HEK293 (cell line): ENCODE data around the gene DCAF7.

Source experiments
- CTCF ChIA-PET: fragments of 350-600 bp; formaldehyde crosslinking; extraction: SDS; loops from one replicate; lab custom pipeline; 2021; ENCODE audit warnings: antibody characterized with exemption; lab: Yijun Ruan, JAX
- POLR2A ChIA-PET: fragments of 300-600 bp; formaldehyde crosslinking; extraction: SDS; loops from one replicate; lab custom pipeline; 2020; ENCODE audit warnings: antibody characterized with exemption, inconsistent platforms; lab: Yijun Ruan, JAX
- H3K27ac ChIP-seq: fragments of 200-500 bp; sonication (Bioruptor generic); 2 replicates; pipeline ENCODE4 v1.5.1; 2014; ENCODE audit warnings: low read depth, low read length, control low read depth, inconsistent platforms; ENCODE audit errors: extremely low read depth
- H3K36me3 ChIP-seq, 2 experiments: fragments of 200-500 bp in 1 of 2; sonication (Bioruptor generic) in 1 of 2; 1 replicate in 1 of 2; 2 replicates in 1 of 2; pipeline ENCODE4 v1.5.1; 2014 to 2017; ENCODE audit warnings: inconsistent platforms in 2 of 2, low read length in 2 of 2; ENCODE audit not compliant: control insufficient read depth in 2 of 2, insufficient read depth in 1 of 2
- H3K4me1 ChIP-seq: fragments of 200-500 bp; sonication (Bioruptor generic); 2 replicates; pipeline ENCODE4 v1.5.1; 2014; ENCODE audit warnings: mild to moderate bottlenecking, low read length, inconsistent platforms; ENCODE audit not compliant: control insufficient read depth, insufficient read depth
- H3K4me3 ChIP-seq: 2 replicates; pipeline ENCODE4 v1.5.1; 2011; ENCODE audit warnings: low read depth, mild to moderate bottlenecking, control low read depth, low read length, moderate library complexity
- H3K9me3 ChIP-seq: fragments of 200-500 bp; sonication (Bioruptor generic); 2 replicates; pipeline ENCODE4 v1.5.1; 2014; ENCODE audit warnings: low read depth, low read length, inconsistent platforms; ENCODE audit not compliant: control insufficient read depth, insufficient read depth
- GLIS2 ChIP-seq: fragments of 450-650 bp; formaldehyde crosslinking; IDR thresholded peaks from 2 replicates; pipeline ENCODE4 v1.5.1; 2016; ENCODE audit warnings: missing biosample characterization, missing genetic modification characterization
- HIC1 ChIP-seq: fragments of 450-650 bp; formaldehyde crosslinking; IDR thresholded peaks from 2 replicates; pipeline ENCODE4 v1.5.1; 2016; ENCODE audit warnings: missing biosample characterization, missing genetic modification characterization
- KLF10 ChIP-seq: fragments of 450-650 bp; IDR thresholded peaks from 2 replicates; pipeline ENCODE4 v1.5.1; 2018; ENCODE audit warnings: missing biosample characterization, mild to moderate bottlenecking, missing genetic modification characterization
- PRDM1 ChIP-seq: fragments of 450-650 bp; formaldehyde crosslinking; IDR thresholded peaks from 2 replicates; pipeline ENCODE4; 2016; ENCODE audit warnings: missing biosample characterization, missing genetic modification characterization
- RBAK ChIP-seq: fragments of 450-650 bp; formaldehyde crosslinking; IDR thresholded peaks from 2 replicates; pipeline ENCODE4 v1.5.1; 2016; ENCODE audit warnings: missing biosample characterization, missing genetic modification characterization
- SCRT1 ChIP-seq: fragments of 450-650 bp; formaldehyde crosslinking; IDR thresholded peaks from 2 replicates; pipeline ENCODE4 v1.5.1; 2016; ENCODE audit warnings: missing biosample characterization, missing genetic modification characterization, borderline replicate concordance
- TRIM28 ChIP-seq: IDR thresholded peaks from 2 replicates; pipeline ENCODE4 v1.6.1; 2011; ENCODE audit warnings: low read length, control low read depth, borderline replicate concordance
- ZBTB21 ChIP-seq: fragments of 450-650 bp; formaldehyde crosslinking; IDR thresholded peaks from 2 replicates; pipeline ENCODE4 v1.5.1; 2017; ENCODE audit warnings: missing biosample characterization, missing genetic modification characterization
- ZFP37 ChIP-seq: fragments of 450-650 bp; formaldehyde crosslinking; IDR thresholded peaks from 2 replicates; pipeline ENCODE4 v1.5.1; 2016; ENCODE audit warnings: missing biosample characterization, missing genetic modification characterization
- ZNF10 ChIP-seq: fragments of 450-650 bp; formaldehyde crosslinking; IDR thresholded peaks from 2 replicates; pipeline ENCODE4 v1.5.1; 2017; ENCODE audit warnings: missing biosample characterization, missing genetic modification characterization
- ZNF138 ChIP-seq: fragments of 450-650 bp; formaldehyde crosslinking; IDR thresholded peaks from 2 replicates; pipeline ENCODE4 v1.5.1; 2016; ENCODE audit warnings: missing biosample characterization, missing genetic modification characterization, borderline replicate concordance
- ZNF140 ChIP-seq: fragments of 450-650 bp; formaldehyde crosslinking; IDR thresholded peaks from 2 replicates; pipeline ENCODE4 v1.5.1; 2016; ENCODE audit warnings: missing biosample characterization, missing genetic modification characterization
- ZNF324 ChIP-seq: fragments of 450-650 bp; formaldehyde crosslinking; IDR thresholded peaks from 2 replicates; pipeline ENCODE4 v1.5.1; 2016; ENCODE audit warnings: missing biosample characterization, missing genetic modification characterization
- ZNF335 ChIP-seq: fragments of 450-650 bp; formaldehyde crosslinking; conservative IDR thresholded peaks from 2 replicates; pipeline ENCODE4 v1.5.1; 2016; ENCODE audit warnings: missing biosample characterization, missing genetic modification characterization
- ZNF341 ChIP-seq: fragments of 450-650 bp; formaldehyde crosslinking; IDR thresholded peaks from 2 replicates; pipeline ENCODE4; 2016; ENCODE audit warnings: low read depth, missing biosample characterization, missing genetic modification characterization
- ZNF416 ChIP-seq: fragments of 450-650 bp; formaldehyde crosslinking; IDR thresholded peaks from 2 replicates; pipeline ENCODE4 v1.5.1; 2016; ENCODE audit warnings: missing biosample characterization, missing genetic modification characterization
- ZNF571 ChIP-seq: fragments of 450-650 bp; formaldehyde crosslinking; IDR thresholded peaks from 2 replicates; pipeline ENCODE4 v1.5.0; 2017; ENCODE audit warnings: missing biosample characterization, missing genetic modification characterization
- ZNF610 ChIP-seq: fragments of 450-650 bp; formaldehyde crosslinking; IDR thresholded peaks from 2 replicates; pipeline ENCODE4 v1.5.1; 2016; ENCODE audit warnings: missing biosample characterization, missing genetic modification characterization, borderline replicate concordance
- ZNF768 ChIP-seq: fragments of 450-650 bp; formaldehyde crosslinking; IDR thresholded peaks from 2 replicates; pipeline ENCODE4 v1.5.1; 2018; ENCODE audit warnings: missing biosample characterization, mild to moderate bottlenecking, missing genetic modification characterization
- ZNF777 ChIP-seq: fragments of 450-650 bp; formaldehyde crosslinking; IDR thresholded peaks from 2 replicates; pipeline ENCODE4 v1.5.1; 2017; ENCODE audit warnings: missing biosample characterization, missing genetic modification characterization, borderline replicate concordance
- TF ChIP-seq, protein P1 (sequence below): fragments of 450-650 bp; formaldehyde crosslinking; IDR thresholded peaks from 2 replicates; pipeline ENCODE4 v1.5.1; 2017; ENCODE audit warnings: missing biosample characterization, mild to moderate bottlenecking, missing genetic modification characterization, moderate library complexity
- TF ChIP-seq, protein P2 (sequence below): fragments of 450-650 bp; formaldehyde crosslinking; IDR thresholded peaks from 2 replicates; pipeline ENCODE4 v1.5.1; 2017; ENCODE audit warnings: missing biosample characterization, missing genetic modification characterization
- TF ChIP-seq, protein P3 (sequence below): fragments of 450-650 bp; formaldehyde crosslinking; IDR thresholded peaks from 2 replicates; pipeline ENCODE4 v1.5.1; 2016; ENCODE audit warnings: missing biosample characterization, missing genetic modification characterization, borderline replicate concordance

The DCAF7 gene

DNA sequence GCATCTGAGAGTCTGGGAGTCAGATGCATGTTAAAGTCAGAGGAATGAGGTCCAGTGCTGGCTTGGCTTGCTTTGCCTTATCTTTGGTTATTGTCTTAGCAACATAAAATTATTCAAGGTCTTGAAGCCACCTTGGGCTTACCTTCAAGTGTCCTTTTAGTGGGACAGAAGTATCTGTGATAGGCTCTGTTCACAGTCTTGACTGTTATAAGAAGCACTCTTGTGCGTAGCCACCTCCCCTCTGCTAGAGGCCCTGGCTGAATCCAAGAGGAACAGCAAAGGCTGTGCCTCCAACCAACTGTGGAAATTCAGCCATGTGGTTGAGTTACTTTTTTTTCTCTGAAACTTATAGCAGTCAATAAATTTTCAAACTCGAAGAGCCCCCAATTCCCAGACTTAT lies 63.4 kb downstream of the DCAF7 start:
- H3K9me3 ChIP-seq = no peaks in the 10 kb centered on the region
- ChIA-PET CTCF (interaction anchor here (0.6 to 5.2 kb wide), 4 partner anchors 12 to 193 kb away, joined by 4 to 106 read pairs (median 42); partner anchors contain the start of gene TACO1), POLR2A (no interaction called here)
- no peaks in the 10 kb centered on the region for H3K4me1 ChIP-seq
- peaks cover 7 to 19% of the 10 kb centered on the region in 2 experiments for H3K36me3 ChIP-seq
- H3K27ac ChIP-seq = no peak overlapping the region
- no peak overlapping the region for H3K4me3 ChIP-seq
- TF ChIP-seq TRIM28 (no peak), ZNF571 (tag by site-specific recombination) (no peak), HIC1 (tag by site-specific recombination) (no peak), RBAK (tag by site-specific recombination) (no peak), ZBTB21 (tag by site-specific recombination) (no peak)

DNA sequence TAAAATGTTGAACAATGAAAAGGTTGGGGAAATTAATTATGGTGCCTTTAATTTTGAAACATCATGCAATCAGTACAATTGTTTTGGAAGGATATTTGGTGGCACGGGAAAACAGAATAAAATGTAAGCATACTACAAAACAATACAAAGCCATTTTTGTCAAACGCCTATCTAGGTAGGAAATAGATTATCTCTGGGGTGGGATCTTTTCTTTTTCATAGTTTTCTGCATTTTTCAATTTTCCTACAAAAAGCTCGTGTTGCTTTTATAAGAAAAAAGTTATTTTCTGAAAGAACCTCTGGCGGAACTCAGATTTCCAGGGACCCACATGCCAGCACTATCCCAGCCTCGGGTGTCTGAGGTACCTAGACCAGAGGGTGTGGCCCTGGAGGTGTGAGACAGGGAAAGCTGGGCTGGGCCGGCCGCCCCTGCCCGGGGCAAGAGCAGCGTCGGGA lies 71.0 kb downstream of the DCAF7 start:
- peak overlapping the region; percentile 87 for H3K27ac ChIP-seq
- no peaks in the 10 kb centered on the region for H3K36me3 ChIP-seq
- peak overlapping the region; percentile 77 for H3K4me3 ChIP-seq
- no peaks in the 10 kb centered on the region for H3K9me3 ChIP-seq
- POLR2A ChIA-PET = interaction anchor here (0.9 to 2.5 kb wide), 28 partner anchors 10 to 223 kb away, joined by 3 to 32 read pairs (median 6); partner anchors contain the start of genes DCAF7, PSMC5 and TACO1
- no peak for TF ChIP-seq GLIS2 (tag by site-specific recombination)
- TF ChIP-seq ZNF416 (tag by site-specific recombination) = no peak
- TF ChIP-seq ZFP37 (tag by site-specific recombination) = 0 out of 2 replicates have a peak, but pooled peaks have one; percentile 59
- no peak for TF ChIP-seq ZNF140 (tag by site-specific recombination)
- TF ChIP-seq ZNF324 (tag by site-specific recombination) = no peak
- peaks cover 11% of the 10 kb centered on the region for H3K4me1 ChIP-seq
- CTCF ChIA-PET = interaction anchor here (1.0 to 3.4 kb wide), 4 partner anchors 10 to 196 kb away, joined by 3 to 28 read pairs (median 4); no protein-coding TSS in a partner anchor

GRCh38 chr17:63621684-63622573 lies 71.7 kb downstream of the DCAF7 start, which contains the start of gene MAP3K3:
Gene MAP3K3, plus strand, starts transcription at chr17:63622417. Its CDS starts 343 bp downstream, at chr17:63622760.
- no peaks in the 10 kb centered on the region for H3K9me3 ChIP-seq
- H3K36me3 ChIP-seq = no peaks in the 10 kb centered on the region
- ChIA-PET CTCF (interaction anchor here (0.7 to 3.4 kb wide), 6 partner anchors 10 to 196 kb away, joined by 3 to 28 read pairs (median 4); no protein-coding TSS in a partner anchor), POLR2A (interaction anchor here (0.6 to 2.5 kb wide), 61 partner anchors 8 to 883 kb away, joined by 3 to 32 read pairs (median 5); partner anchors contain the start of genes ACE, CCDC47, DCAF7 and DDX42)
- peaks cover 13% of the 10 kb centered on the region for H3K4me1 ChIP-seq
- H3K27ac ChIP-seq = peak within 1 kb of the TSS; percentile 89
- peak within 1 kb of the TSS; percentile 93 for H3K4me3 ChIP-seq
- TF ChIP-seq SCRT1 (tag by site-specific recombination) (no peak), KLF10 (tag by site-specific recombination) (peak; percentile 98), ZNF777 (tag by site-specific recombination) (no peak), ZNF341 (tag by site-specific recombination) (peak; percentile 98), ZNF768 (tag by site-specific recombination) (no peak), PRDM1 (tag by site-specific recombination) (no peak), ZNF335 (peak; percentile 95), ZNF10 (peak; percentile 73; the same call in 1 of the 2 replicates), ZNF610 (tag by site-specific recombination) (peak; percentile 69; the same call in 1 of the 2 replicates), ZNF138 (tag by site-specific recombination) (no peak)
- TF ChIP-seq, protein P1, sequence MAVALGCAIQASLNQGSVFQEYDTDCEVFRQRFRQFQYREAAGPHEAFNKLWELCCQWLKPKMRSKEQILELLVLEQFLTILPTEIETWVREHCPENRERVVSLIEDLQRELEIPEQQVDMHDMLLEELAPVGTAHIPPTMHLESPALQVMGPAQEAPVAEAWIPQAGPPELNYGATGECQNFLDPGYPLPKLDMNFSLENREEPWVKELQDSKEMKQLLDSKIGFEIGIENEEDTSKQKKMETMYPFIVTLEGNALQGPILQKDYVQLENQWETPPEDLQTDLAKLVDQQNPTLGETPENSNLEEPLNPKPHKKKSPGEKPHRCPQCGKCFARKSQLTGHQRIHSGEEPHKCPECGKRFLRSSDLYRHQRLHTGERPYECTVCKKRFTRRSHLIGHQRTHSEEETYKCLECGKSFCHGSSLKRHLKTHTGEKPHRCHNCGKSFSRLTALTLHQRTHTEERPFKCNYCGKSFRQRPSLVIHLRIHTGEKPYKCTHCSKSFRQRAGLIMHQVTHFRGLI = peak; percentile 32; the same call in 1 of the 2 replicates
- TF ChIP-seq, protein P2, sequence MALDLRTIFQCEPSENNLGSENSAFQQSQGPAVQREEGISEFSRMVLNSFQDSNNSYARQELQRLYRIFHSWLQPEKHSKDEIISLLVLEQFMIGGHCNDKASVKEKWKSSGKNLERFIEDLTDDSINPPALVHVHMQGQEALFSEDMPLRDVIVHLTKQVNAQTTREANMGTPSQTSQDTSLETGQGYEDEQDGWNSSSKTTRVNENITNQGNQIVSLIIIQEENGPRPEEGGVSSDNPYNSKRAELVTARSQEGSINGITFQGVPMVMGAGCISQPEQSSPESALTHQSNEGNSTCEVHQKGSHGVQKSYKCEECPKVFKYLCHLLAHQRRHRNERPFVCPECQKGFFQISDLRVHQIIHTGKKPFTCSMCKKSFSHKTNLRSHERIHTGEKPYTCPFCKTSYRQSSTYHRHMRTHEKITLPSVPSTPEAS (tag by site-specific recombination) = no peak
- TF ChIP-seq, protein P3, sequence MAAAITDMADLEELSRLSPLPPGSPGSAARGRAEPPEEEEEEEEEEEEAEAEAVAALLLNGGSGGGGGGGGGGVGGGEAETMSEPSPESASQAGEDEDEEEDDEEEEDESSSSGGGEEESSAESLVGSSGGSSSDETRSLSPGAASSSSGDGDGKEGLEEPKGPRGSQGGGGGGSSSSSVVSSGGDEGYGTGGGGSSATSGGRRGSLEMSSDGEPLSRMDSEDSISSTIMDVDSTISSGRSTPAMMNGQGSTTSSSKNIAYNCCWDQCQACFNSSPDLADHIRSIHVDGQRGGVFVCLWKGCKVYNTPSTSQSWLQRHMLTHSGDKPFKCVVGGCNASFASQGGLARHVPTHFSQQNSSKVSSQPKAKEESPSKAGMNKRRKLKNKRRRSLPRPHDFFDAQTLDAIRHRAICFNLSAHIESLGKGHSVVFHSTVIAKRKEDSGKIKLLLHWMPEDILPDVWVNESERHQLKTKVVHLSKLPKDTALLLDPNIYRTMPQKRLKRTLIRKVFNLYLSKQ (tag by site-specific recombination) = no peak
